HL-60 (cell line): Measurements from ENCODE around the gene NUAK2.

Experiments used
- DNase-seq, 2 experiments: peaks; one replicate each; pipeline ENCODE4 v3.0.0-alpha.2; 2010 to 2020; ENCODE audit warnings: low read depth in 1 of 2, low spot score in 1 of 2
- H3K27ac ChIP-seq: fragments of 250-450 bp; sonication (Bioruptor Pico); replicated peaks from 2 replicates; pipeline ENCODE4 v1.5.1; 2020; ENCODE audit warnings: mild to moderate bottlenecking, moderate library complexity
- H3K27me3 ChIP-seq: fragments of 250-450 bp; sonication (Bioruptor Pico); 2 replicates; pipeline ENCODE4 v1.5.1; 2021; ENCODE audit warnings: mild to moderate bottlenecking, moderate library complexity; ENCODE audit not compliant: insufficient read depth, poor library complexity, severe bottlenecking
- H3K4me3 ChIP-seq: replicated peaks from 2 replicates; pipeline ENCODE4 v1.5.1; 2011; ENCODE audit warnings: mild to moderate bottlenecking, control low read depth, low read length; ENCODE audit not compliant: insufficient read depth
- CTCF ChIP-seq: IDR thresholded peaks from one replicate; pipeline ENCODE4 v1.5.1; 2011; ENCODE audit warnings: low read length, control low read depth, inconsistent platforms; ENCODE audit not compliant: insufficient read depth
- GABPA ChIP-seq: IDR thresholded peaks from 2 replicates; pipeline ENCODE4 v1.6.1; 2012; ENCODE audit warnings: low read depth
- POLR2AphosphoS5 ChIP-seq: IDR thresholded peaks from 2 replicates; pipeline ENCODE4 v1.6.1; 2012; ENCODE audit warnings: low read depth
- REST ChIP-seq: IDR thresholded peaks from 2 replicates; pipeline ENCODE4 v1.6.1; 2012; ENCODE audit warnings: low read depth; ENCODE audit not compliant: insufficient replicate concordance
- SPI1 ChIP-seq: IDR thresholded peaks from 2 replicates; pipeline ENCODE4 v1.6.1; 2012; ENCODE audit warnings: low read depth, mild to moderate bottlenecking, borderline replicate concordance

Gene NUAK2

GRCh38 chr1:205359771-205360565, 38.4 kb upstream of the NUAK2 start:
- Histone ChIP-seq H3K4me3 (no peak overlapping the region), H3K27me3 (peaks cover 14% of the 10 kb centered on the region), H3K27ac (no peak overlapping the region)
- no peak for TF ChIP-seq GABPA
- TF ChIP-seq REST, result no peak
- no peak for TF ChIP-seq SPI1
- no peak for TF ChIP-seq POLR2AphosphoS5
- no peak for TF ChIP-seq CTCF
- no peak for DNase-seq

GRCh38 chr1:205358579-205358978, 37.0 kb upstream of the NUAK2 start:
- no peak overlapping the region for H3K27ac ChIP-seq
- peaks cover 18% of the 10 kb centered on the region for H3K27me3 ChIP-seq
- no peak for TF ChIP-seq POLR2AphosphoS5
- no peak for TF ChIP-seq CTCF
- no peak for TF ChIP-seq SPI1
- TF ChIP-seq GABPA, result no peak
- no peak for TF ChIP-seq REST
- no peak for DNase-seq
- H3K4me3 ChIP-seq, result no peak overlapping the region

- Histone ChIP-seq H3K27me3 (peaks cover 18% of the 10 kb centered on the region), H3K4me3 (no peak overlapping the region), H3K27ac (no peak overlapping the region)
- no peak for DNase-seq
- TF ChIP-seq GABPA (no peak), CTCF (no peak), POLR2AphosphoS5 (no peak), REST (no peak), SPI1 (no peak)
These were observed 36.0 kb upstream of the NUAK2 start for GRCh38 chr1:205357567-205357966.
